DMS153 (cell line): Measurements from ENCODE around the gene NAT14.

Experiments used
- DNase-seq: peaks from one replicate; lab custom pipeline; 2025; lab: John Stamatoyannopoulos, UW

NAT14 gene

DNA sequence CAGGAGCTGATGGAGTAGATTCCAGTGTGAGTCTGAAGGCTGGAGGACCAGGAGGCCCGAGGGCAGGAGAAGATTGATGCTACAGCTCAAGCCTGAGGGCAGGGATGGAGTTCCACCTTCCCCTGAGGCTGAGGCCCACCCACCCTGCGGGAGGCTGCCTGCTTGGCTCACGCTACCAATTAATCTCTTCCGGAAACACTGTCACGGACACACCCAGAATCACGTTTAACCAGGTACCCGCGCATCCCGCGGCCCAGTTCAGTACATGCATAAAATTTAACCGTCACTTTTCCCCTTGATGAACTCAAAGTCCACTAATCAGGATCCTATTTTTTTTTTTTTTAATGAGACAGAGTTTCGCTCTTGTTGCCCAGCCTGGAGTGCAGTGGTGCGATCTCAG, 13.7 kb upstream of the NAT14 start:
- no peak for DNase-seq

DNA sequence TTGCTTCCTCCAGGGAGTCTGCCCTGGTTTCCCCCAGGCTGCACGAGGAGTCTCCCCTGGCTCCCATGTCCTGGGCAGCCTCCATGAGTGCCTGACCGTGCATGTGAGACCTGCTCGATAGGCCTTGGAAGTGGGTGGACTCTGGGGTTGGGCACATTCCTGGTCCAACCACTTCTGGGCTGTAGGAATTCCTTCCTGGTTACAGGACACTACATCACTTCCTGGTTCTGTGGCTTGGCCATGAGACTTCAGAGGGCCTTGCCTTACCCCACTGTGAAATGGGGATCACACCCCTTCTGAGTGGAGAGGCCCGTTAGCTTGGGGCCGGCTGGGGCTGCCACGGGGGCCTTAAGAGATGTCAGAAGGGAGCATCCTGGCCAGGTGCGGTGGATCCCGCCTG, 12.5 kb upstream of the NAT14 start:
- no peak for DNase-seq

- no peak for DNase-seq
Observed at GRCh38 chr19:55473225-55474012, 11.6 kb upstream of the NAT14 start.

DNA sequence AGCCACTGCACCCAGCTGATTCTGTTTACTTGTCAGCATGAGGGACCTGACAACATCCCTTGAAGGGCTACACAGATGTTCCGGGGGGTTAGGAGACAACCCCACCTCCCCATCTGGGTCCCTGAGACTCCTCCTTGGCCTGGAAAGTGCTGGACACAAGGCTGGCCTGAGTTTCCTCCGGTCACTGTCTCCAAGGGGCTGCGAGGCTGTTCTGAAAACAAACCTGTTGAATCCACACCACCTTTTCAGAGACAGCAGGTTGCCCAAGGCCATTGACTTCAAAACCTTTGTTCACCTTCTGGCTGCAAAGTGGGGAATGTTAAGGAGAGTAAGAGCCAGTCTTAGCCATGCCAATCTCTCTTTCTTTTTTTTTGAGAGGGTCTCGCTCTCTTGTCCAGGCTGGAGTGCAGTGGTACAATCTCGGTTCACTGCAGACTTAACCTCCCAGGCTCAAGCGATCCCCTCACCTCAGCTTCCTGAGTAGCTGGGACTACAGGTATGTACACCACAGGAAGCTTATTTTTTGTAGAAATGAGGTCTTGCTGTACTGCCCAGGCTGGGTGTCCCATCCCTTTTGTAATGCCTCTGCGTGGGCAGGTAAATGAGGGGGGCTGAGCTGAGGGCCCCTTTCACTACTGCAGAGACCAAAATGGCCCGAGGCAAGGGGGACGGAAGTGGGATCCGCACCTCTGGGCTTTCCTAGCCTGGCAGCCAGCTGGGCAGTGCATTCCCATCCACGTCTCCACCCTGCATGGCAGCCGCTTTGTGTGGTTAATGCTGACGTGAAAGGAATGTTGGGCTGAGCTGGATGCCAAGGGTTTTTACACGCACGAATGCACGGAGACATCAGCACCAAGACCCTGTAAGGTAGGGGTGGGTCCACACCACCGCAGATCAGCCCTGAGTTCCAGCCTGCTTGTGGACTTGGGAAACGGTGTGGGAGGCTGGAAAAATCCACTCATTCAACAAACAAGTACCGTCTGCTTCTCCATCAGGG, 10.4 kb upstream of the NAT14 start:
- DNase-seq = no peak

- DNase-seq = peak; percentile 96
Observed at GRCh38 chr19:55476100-55476775, 8.8 kb upstream of the NAT14 start, which contains the start of gene ZNF628. Gene ZNF628, plus strand, starts transcription at chr19:55476617. Its CDS starts 3,294 bp downstream, at chr19:55479911.

GRCh38 chr19:55477905-55478304, 7.1 kb upstream of the NAT14 start:
- DNase-seq = no peak

GRCh38 chr19:55478364-55478763, 6.6 kb upstream of the NAT14 start:
- no peak for DNase-seq

DNA sequence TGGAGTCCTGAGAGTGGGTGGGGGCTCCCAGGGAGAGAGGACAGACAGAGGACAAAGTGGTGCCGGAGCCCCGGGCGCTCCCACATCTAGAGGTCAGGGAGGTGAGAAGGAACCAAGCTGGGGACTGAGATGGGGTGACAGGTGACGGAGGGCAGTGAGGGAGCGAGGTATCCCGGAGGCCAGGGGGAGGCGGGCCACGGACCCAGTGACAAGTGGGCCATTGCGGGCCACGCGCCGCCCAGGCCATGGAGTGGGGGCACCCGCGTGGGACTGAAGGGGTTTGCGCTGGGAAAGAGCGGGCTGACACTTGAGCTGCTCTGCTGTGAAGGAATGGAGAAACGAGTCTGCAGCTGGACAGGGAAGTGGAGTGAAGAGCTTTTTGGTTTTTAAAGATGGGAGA, 5.9 kb upstream of the NAT14 start:
- no peak for DNase-seq

- DNase-seq = no peak
Observed at GRCh38 chr19:55479451-55480230, 5.3 kb upstream of the NAT14 start.

DNA sequence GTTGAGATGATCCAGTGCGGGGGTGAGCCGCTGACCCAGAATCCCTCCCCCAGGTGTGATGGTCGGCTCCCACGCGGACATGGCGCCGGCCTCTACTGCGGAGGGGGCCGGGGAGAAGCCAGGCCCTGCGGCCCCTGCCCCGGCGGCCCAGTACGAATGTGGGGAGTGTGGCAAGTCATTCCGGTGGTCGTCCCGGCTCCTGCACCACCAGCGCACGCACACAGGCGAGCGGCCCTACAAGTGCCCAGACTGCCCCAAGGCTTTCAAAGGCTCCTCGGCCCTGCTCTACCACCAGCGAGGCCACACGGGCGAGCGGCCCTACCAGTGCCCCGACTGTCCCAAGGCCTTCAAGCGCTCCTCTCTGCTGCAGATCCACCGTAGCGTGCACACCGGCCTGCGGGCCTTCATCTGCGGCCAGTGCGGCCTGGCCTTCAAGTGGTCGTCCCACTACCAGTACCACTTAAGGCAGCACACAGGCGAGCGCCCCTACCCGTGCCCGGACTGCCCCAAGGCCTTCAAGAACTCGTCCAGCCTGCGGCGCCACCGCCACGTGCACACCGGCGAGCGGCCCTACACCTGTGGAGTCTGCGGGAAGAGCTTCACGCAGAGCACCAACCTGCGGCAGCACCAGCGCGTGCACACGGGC, 3.7 kb upstream of the NAT14 start:
- DNase-seq = no peak

- DNase-seq = no peak
Observed at GRCh38 chr19:55481794-55482155, 3.2 kb upstream of the NAT14 start.

DNA sequence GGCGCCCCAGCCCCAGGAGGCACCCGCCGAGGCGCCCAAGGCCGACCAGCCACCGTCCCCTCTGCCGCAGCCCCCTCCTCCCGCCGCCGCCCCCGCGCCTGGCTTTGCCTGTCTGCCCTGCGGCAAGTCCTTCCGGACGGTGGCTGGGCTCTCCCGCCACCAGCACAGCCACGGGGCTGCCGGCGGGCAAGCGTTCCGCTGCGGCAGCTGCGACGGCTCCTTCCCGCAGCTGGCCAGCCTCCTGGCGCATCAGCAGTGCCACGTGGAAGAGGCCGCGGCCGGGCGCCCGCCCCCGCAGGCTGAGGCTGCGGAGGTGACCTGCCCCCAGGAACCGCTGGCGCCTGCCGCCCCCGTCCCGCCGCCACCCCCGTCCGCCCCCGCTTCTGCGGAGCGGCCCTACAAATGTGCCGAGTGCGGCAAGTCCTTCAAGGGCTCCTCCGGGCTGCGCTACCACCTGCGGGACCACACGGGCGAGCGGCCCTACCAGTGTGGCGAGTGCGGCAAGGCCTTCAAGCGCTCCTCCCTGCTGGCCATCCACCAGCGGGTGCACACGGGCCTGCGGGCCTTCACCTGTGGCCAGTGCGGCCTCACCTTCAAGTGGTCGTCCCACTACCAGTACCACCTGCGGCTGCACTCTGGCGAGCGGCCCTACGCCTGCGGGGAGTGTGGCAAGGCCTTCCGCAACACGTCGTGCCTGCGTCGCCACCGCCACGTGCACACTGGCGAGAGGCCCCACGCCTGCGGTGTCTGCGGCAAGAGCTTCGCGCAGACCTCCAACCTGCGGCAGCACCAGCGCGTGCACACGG, 2.6 kb upstream of the NAT14 start:
- DNase-seq = no peak

- no peak for DNase-seq
Observed at GRCh38 chr19:55482967-55483705, 1.9 kb upstream of the NAT14 start.

- DNase-seq = no peak
Observed at GRCh38 chr19:55483706-55484592, 1.0 kb upstream of the NAT14 start.

DNA sequence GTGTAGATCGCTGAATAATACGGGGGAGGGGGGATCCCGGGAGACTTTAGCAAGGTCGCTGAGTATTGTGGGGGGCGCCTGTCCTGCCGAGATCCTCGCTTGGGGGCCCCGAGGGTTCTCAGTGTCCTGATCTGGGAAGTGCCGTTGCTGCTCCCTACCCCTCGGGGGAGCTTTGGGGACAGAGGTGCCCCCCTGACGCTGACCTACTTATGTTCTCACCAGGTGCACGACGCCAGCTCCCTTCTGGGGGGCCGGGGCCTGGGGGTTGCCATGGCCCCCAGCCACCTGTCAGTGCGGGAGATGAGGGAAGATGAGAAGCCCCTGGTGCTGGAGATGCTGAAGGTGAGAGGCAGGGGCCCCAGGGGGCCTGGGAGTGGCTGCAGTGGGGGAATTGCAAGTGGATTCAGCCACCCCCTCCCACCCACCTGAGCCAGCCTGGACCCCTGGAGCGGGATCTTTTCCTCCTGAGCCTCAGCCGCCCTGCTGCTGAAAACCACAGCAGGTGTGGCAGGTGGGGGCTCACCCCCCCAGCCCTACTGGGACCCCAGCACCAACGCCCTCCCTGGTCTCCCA, 537 bp downstream of the NAT14 start:
- DNase-seq = no peak

- no peak for DNase-seq
Observed at GRCh38 chr19:55486043-55486970, 1.3 kb downstream of the NAT14 start.
